Hepatocyte (in vitro differentiated cells): ENCODE data around the gene PRSS50.

Experiments used
- EZH2 ChIP-seq: fragments of 200-600 bp; sonication (generic); IDR thresholded peaks from 2 replicates; pipeline ENCODE4 v1.6.1; 2016; ENCODE audit warnings: antibody characterized with exemption, mild to moderate bottlenecking, borderline replicate concordance
- TF ChIP-seq, protein P1 (sequence below): fragments of 200-600 bp; sonication (generic); IDR thresholded peaks from 2 replicates; pipeline ENCODE4 v1.5.1; 2016; ENCODE audit warnings: antibody characterized with exemption, mild to moderate bottlenecking; ENCODE audit not compliant: poor library complexity

DNA sequence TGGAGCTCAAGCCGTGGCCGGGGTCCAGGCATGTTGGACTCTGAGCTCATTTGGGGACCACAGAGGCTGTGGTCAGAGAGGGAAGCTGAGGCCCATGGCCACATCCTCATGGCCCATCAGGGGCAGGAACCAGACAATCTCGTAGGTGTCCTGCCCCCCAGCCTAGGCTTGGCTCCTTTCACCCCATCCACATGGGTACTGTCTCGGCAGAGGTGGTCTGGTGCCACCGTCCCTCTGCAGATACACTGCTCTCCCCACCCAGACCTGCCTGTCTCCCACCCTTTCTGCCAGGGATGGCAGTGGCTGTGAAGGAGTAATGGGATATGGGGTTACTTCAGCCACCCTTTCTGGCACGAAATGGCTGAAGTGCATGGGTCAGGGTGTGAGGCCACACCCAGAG, 7.9 kb downstream of the PRSS50 start:
- TF ChIP-seq EZH2, result no peak
- TF ChIP-seq, protein P1, sequence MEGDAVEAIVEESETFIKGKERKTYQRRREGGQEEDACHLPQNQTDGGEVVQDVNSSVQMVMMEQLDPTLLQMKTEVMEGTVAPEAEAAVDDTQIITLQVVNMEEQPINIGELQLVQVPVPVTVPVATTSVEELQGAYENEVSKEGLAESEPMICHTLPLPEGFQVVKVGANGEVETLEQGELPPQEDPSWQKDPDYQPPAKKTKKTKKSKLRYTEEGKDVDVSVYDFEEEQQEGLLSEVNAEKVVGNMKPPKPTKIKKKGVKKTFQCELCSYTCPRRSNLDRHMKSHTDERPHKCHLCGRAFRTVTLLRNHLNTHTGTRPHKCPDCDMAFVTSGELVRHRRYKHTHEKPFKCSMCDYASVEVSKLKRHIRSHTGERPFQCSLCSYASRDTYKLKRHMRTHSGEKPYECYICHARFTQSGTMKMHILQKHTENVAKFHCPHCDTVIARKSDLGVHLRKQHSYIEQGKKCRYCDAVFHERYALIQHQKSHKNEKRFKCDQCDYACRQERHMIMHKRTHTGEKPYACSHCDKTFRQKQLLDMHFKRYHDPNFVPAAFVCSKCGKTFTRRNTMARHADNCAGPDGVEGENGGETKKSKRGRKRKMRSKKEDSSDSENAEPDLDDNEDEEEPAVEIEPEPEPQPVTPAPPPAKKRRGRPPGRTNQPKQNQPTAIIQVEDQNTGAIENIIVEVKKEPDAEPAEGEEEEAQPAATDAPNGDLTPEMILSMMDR, result no peak
